ENCODE results near the gene IFNE. TPM values are rescaled to one million over a fixed set of nuclear protein-coding genes. Genes with fewer than 3 reads are reported as not detected.

Gene IFNE, protein sequence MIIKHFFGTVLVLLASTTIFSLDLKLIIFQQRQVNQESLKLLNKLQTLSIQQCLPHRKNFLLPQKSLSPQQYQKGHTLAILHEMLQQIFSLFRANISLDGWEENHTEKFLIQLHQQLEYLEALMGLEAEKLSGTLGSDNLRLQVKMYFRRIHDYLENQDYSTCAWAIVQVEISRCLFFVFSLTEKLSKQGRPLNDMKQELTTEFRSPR
- total RNA-seq (not detected), polyA plus RNA-seq (not detected)

DNA sequence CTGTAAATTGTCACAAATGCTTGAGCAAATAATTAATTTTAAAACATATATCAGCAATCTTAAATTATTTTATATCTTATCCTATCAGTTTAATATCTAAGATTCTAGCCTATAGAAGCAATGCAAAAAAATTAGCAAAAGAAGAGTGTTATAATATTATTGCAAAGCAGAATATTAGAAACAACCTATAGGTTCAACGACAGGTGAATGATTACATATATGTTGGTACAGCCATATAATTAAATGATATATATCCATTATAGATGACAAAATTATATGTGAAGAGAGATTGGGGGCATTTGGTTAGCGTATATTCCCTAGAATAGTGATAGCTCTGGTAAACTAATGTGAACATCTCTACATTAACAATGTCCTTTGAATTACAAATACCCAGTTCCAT lies at the start of gene IFNE:
TSS of gene IFNE (minus strand) at position 101 of the 400 bp plus-strand sequence. CDS start 619 bp downstream, outside the sequence.
- Histone ChIP-seq H3K4me1 (no peaks in the 10 kb centered on the region), H3K4me3 (no peak within 1 kb of the TSS), H3K9me3 (no peaks in the 10 kb centered on the region), H3K27ac (no peak within 1 kb of the TSS), H3K36me3 (no peaks in the 10 kb centered on the region), H3K27me3 (no peaks in the 10 kb centered on the region)
- no peak for DNase-seq
- WGBS, 2 donors = 87 to 92% methylated on average over 2 of the region's 2 CpGs
- TF ChIP-seq, protein P1, sequence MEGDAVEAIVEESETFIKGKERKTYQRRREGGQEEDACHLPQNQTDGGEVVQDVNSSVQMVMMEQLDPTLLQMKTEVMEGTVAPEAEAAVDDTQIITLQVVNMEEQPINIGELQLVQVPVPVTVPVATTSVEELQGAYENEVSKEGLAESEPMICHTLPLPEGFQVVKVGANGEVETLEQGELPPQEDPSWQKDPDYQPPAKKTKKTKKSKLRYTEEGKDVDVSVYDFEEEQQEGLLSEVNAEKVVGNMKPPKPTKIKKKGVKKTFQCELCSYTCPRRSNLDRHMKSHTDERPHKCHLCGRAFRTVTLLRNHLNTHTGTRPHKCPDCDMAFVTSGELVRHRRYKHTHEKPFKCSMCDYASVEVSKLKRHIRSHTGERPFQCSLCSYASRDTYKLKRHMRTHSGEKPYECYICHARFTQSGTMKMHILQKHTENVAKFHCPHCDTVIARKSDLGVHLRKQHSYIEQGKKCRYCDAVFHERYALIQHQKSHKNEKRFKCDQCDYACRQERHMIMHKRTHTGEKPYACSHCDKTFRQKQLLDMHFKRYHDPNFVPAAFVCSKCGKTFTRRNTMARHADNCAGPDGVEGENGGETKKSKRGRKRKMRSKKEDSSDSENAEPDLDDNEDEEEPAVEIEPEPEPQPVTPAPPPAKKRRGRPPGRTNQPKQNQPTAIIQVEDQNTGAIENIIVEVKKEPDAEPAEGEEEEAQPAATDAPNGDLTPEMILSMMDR (IDR thresholded peaks at IDR 0.05) = no peak
- TF ChIP-seq POLR2AphosphoS5 (IDR thresholded peaks at IDR 0.05) (no peak), EP300 (IDR thresholded peaks at IDR 0.05) (no peak), POLR2A (IDR thresholded peaks at IDR 0.05) (no peak)
- intact Hi-C loops (cut with DNase I) = no loop called here

DNA sequence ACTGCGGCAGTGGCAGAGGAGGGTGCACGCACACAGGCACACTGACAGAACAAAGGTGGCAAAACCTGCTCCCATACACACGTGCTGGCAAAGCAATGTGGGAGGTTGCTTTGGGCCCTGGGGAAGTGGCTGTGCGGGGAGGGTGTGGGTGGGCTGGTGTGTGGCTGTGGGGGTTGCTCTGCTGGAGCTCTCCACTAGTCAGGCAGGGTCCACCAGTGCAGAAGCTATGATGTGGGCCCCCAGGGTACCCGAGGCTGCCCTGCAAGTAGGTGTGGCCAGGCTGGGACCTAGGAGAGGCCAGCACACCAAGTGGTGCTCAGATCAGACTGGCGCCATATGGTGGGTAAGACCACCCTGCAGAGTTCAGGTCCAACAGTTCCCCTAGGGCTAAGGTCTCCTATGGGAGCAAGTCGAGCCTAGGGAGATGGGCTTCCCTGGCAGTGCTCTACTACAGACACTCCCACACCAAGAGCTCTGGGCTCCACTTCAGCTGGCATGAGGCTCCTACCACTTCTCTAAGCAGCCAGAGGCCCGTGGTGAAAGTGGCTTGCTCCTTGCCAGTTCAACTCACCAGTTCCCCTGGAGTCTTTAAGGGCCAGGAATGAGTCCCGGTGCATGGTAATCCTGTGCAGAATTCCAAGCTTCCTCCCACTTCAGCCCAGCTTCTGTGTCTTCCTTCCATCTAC lies 46.2 kb upstream of the IFNE start:
- intact Hi-C loops (cut with DNase I) = no loop called here
- H3K27me3 ChIP-seq = no peaks in the 10 kb centered on the region
- WGBS, 2 donors = 82 to 89% methylated on average over 9 of the region's 9 CpGs
- no peaks in the 10 kb centered on the region for H3K36me3 ChIP-seq
- DNase-seq = no peak
- H3K27ac ChIP-seq = no peak overlapping the region
- no peak overlapping the region for H3K4me3 ChIP-seq
- peaks cover 0 to 4% (median 1%) of the 10 kb centered on the region in 4 donors for H3K9me3 ChIP-seq
- TF ChIP-seq POLR2AphosphoS5 (IDR thresholded peaks at IDR 0.05) = no peak
- no peak for TF ChIP-seq POLR2A (IDR thresholded peaks at IDR 0.05)
- TF ChIP-seq EP300 (IDR thresholded peaks at IDR 0.05) = no peak
- TF ChIP-seq, protein P1 (IDR thresholded peaks at IDR 0.05) = no peak
- H3K4me1 ChIP-seq = no peaks in the 10 kb centered on the region

- H3K36me3 ChIP-seq = no peaks in the 10 kb centered on the region
- no peak overlapping the region for H3K27ac ChIP-seq
- intact Hi-C loops (cut with DNase I) = no loop called here
- no peaks in the 10 kb centered on the region for H3K27me3 ChIP-seq
- no peak for DNase-seq
- no peak for TF ChIP-seq POLR2AphosphoS5 (IDR thresholded peaks at IDR 0.05)
- TF ChIP-seq, protein P1 (IDR thresholded peaks at IDR 0.05) = no peak
- no peak for TF ChIP-seq POLR2A (IDR thresholded peaks at IDR 0.05)
- TF ChIP-seq EP300 (IDR thresholded peaks at IDR 0.05) = no peak
- no peak overlapping the region for H3K4me3 ChIP-seq
- H3K9me3 ChIP-seq = peaks cover 0 to 4% (median 1%) of the 10 kb centered on the region in 4 donors
- 65 to 74% methylated on average over 2 of the region's 2 CpGs for WGBS, 2 donors
- no peaks in the 10 kb centered on the region for H3K4me1 ChIP-seq
These were observed 45.5 kb upstream of the IFNE start for GRCh38 chr9:21527579-21527978.

GRCh38 chr9:21525174-21525573 lies 43.1 kb upstream of the IFNE start:
- DNase-seq = no peak
- H3K36me3 ChIP-seq = no peaks in the 10 kb centered on the region
- peaks cover 0 to 4% (median 1%) of the 10 kb centered on the region in 4 donors for H3K9me3 ChIP-seq
- intact Hi-C loops (cut with DNase I) = no loop called here
- no peak for TF ChIP-seq POLR2AphosphoS5 (IDR thresholded peaks at IDR 0.05)
- TF ChIP-seq EP300 (IDR thresholded peaks at IDR 0.05) = no peak
- TF ChIP-seq, protein P1 (IDR thresholded peaks at IDR 0.05) = no peak
- no peak for TF ChIP-seq POLR2A (IDR thresholded peaks at IDR 0.05)
- no peak overlapping the region for H3K4me3 ChIP-seq
- H3K4me1 ChIP-seq = no peaks in the 10 kb centered on the region
- 94 to 95% methylated on average over 5 of the region's 5 CpGs for WGBS, 2 donors
- no peaks in the 10 kb centered on the region for H3K27me3 ChIP-seq
- no peak overlapping the region for H3K27ac ChIP-seq

Measured in sigmoid colon (tissue), 7 donors.